Suppressor macrophage treated with lipopolysaccharide for 1 hour (primary cell): Measurements from ENCODE around the gene TPCN2.
A peak's percentile ranks its signal among the peaks of the same experiment; 100 is the strongest.

Experiments
- DNase-seq, 3 donors: peaks; one replicate each; pipeline ENCODE4 v3.0.0-alpha.2; 2020 to 2022

Gene TPCN2

DNA sequence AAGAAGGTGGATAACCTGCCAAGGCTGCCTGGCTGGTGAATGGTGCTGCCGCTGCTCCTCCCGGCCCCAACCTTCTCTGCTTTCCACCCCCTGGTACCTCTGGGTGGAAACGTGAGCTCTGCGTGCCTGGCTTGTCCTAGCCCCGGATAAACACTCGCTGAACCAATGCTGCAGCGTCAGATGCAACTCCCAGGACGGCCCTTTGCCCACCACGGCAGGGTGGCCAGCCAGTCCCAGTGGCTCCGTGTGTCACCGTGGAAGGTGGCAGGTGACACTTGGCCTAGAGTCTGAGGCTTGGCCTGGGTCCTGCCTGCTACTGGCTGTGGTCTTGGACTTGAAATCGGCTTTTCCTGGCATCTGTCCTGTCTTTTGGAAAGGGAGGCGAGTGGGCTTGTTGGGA, 47.7 kb downstream of the TPCN2 start:
- DNase-seq, result no peak

DNA sequence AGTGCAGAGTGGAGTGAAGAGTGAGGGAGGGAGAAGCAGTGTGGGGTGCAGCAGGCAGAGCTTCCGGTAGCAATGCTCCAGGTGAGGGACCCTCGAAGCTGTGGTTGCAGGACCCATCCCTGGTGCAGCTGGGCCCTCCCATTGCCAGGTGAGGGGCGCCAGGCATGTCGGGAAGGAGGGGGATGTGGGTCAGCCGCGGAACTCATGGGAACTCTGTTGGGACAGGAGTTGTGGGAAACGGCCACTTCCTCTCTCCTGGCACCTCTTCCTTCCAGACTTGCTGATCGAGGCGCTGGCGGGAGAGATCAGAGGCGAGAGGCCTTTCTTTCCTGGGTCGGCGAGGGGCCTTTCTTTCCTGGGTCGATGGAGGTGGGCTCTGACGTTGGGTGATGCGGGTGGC, 48.5 kb downstream of the TPCN2 start:
- no peak for DNase-seq

DNA sequence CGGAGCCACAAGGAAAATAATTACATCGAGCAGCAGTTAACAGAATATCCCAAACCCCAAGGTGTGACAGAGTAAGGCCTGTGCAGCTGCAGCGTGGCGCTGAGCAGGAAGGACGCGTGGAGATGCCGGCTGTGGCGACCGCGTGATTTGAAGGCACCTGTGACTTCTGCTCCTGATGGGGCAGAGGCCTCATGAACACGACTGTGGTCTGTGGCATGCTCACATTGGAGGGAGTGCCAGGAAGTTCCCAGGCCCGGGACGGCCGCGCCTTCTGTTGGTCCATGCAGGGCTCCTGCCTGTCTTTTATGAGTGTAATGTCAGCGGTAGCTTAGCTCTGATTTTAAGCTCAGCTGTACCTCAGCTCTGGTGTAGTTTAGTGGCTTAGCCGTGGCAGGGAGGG, 50.4 kb downstream of the TPCN2 start:
- no peak for DNase-seq

DNA sequence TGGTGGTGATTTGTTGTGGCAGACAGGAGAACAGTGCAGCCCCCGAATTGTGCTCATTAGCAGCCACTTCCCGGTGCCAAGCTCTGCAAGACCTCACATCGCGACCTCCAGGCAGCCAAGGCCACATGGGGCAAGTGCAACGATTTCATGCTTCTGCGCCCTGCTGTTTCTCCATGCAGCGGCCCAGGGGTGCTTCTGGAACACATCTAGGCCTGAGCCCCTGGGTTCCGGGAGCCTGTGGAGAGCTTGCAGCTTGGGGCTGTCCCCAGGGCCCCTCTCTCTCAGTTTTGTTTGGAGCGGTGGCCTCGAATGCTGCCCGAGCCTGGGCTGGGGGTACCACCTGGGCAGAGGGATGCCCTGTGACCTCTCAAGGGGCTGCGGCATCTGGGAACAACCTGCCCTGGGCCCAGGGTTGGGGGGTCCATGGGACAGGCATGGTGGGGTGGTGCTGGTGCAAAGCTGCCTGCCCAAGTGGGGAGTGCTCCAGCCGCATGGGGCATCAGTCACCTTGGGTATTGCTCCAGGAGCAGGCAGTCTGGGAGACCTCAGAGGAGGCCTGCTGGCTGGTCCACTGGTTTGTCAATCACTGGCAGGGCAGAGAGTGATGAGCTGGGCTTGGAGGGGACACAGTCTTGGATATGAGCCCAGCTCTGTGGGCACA, 51.9 kb downstream of the TPCN2 start:
- no peak for DNase-seq

DNA sequence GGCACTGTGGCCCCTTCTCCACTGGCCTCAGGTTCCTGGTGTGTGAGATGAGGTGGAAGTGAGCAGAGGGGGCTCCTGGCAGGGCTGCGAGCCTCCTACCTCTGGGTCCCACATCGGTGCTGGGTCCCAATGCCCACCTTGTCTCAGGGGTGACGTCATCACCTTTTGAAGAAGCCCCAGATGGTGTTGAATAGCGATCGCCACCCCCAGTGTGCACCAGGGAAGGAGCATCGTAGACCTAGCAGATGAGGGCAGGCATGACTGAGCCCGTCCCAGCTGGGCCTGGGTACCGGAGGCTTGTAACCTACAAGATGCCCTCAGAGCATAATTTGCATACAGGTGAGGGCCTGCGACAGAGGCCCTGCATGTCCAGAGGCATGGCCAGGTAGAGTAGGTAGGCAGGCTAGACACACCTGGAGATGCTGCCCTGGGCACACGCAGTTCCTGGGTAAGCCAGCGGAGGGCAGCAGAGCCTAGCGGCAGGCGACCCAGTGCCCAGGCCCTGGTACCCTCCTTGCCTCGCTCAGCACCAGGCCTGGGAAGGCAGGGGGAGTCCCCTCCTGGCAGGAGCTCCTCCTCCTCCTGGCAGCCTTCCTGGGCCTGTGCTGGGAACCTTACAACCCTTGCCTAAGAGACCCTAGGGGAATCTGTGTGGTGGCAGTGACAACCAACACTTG, 52.5 kb downstream of the TPCN2 start:
- peak; percentile 77 to 88 (median 78) for DNase-seq

DNA sequence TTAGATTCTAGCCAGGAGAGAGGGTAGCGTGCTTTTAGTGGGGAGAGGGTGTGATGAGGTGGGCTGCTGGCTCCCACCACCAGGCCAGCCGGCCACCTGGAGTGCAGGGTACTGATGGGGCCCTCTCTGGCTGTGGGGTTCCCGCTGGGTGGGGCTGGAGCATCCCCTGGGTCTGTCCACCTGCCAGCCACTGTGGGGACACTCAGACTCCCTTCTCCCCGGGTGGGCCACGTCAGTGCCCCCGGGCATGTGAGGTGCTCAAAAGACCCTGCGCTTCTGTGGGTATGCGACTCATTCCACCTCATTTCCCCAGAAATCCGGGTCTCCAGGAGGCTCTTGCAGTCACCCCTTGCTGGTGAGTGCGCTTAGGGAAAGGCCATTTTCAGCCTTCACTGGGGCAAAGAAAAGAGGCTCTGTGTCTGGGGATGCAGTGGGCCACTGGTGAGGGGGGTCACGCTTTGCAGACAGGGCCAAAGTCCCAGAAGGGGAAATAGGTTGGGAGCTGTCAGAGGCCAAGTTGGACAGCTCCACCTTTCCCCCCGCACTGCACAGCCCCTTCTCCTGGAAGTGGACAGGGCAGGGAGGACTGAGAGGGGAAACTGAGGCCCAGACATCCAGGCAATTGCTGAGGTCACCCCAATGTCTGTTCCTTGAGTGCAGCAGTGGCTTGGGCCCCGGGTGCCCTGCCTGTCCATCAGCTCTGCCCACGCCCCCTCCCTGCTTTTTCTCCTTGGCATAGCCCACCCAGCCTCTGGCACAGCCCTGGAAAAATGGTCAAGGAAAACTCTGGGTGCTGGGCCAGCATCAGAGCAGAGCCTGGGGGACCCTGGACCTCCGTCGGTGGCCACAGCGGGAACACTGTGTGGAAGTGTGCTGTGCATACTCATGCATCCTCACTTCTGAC, 53.3 kb downstream of the TPCN2 start:
- no peak for DNase-seq

DNA sequence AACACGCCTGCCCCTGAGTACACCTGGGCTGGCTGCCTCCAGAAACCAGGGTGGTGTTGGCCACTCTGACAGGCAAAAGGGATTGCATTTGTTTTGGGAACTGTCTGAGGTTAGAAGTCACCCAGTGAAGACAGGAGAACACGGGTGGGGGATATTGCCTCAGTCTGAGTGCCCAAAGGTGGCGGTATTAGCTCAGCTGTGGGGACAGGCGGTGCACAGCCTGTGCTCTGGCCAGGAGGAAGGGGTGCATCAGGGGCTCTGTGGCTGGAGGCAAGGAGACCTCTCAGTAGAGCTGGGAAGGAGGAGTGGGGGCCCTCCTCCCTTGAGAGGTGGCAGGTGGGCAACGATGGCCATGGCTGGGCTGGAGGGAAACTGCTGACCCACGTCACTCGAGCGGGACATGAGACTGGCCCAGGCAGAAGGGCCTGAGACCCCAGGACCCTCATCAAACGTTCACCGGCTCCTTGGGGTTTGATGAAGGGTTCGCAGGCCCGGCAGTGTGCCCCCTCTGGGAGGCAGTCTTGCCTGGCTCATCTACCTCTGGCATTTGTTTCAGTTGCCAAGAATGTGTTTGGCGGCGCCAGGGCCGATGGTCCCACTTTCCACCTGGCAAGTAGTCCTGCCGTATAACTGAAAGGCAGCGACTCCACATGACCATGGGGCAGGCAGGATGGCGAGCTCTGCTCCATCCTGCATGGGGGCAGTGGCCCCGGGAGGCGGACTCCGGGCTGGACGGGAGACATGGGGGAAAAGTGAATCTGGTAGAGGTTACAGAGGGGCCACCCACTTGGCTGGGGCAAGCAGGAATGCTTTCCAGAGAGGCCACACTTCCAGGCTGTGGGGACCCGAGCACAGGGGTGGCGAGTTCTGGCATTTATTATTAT, 54.2 kb downstream of the TPCN2 start:
- no peak for DNase-seq

DNA sequence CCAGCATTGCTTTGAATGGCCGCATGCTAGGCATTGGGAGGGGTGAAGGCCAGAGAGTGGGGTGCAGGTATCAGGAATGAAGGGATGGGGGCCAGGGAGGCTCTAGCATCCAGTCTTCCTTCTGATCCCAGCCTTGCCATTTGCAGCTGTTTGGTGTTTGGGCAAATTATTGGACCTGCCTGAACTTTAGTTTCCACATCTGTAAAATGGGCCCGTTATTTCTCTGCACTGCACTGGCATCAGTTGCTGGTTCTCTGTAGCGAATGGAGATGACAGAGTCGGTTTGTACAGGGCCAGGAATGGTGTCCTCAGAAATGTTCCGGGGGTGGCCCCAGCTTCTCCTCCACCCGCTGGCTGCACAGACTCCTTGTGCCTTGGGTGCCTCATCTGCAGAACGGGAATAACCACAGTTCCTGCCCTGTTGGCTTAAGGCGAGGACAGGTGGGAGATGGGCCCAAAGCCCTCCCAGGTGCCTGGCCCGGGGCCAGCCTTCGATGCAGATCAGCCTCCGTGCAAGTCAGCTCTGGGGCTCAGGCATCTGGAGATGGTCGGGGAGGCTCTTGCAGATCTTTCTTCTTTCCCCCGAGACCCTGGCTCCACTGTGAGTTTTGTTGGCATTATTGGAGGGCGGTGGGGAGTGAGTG, 55.6 kb downstream of the TPCN2 start:
- DNase-seq, result no peak

DNA sequence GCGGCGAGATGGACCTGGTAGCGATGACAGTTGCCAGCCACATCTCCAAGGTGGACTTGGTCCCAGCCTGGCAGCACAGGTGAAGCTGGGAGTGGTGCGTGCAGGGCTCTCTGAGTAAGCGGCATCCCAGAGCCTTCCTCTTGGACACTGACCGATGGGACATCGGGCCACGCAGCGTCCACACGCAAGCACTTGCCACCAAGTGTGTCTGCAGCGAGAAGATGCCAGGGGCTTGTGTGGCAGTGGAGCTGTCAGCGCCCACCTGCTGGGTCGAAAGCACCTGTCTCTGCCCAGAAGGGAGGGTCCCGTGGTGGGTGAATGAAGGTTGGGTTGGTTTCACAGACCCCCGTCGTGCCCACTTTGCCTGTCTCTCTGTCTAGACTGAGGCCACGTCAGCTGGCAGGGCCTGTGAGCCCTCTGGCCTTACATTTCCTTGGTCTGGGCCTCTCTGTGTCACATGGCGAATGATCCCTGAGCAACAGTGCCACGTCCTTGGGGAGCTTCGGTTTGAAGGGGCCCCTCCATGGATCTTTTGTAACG, 56.2 kb downstream of the TPCN2 start:
- no peak for DNase-seq

DNA sequence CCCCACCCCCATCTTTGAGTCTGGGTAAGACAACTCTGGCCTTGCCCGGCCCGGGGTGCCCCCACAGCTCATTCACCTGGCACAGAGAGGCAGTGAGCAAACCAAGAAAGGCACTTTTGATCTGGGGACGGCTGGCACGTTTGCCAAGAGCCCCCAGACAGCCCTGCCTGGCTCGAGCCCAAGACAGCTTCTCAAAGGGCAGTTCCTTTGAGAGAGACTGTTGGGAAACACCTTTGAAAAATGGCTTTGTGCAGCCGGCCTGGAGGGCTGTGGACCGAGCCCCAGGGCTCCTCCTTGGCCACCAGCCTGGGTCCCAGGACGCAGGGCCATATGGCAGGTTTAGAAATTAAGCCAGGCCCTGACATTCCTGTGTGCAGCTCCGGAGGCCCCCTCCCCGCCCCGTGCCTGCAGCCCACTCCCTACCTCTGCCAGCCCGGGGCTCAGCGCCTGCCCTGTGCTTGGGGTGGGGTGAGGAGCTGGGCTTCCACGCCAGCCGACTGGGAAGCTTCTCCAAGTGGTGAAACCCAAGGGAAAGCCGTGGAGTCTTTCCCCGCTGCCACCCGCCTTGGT, 56.8 kb downstream of the TPCN2 start:
- DNase-seq, result no peak

DNA sequence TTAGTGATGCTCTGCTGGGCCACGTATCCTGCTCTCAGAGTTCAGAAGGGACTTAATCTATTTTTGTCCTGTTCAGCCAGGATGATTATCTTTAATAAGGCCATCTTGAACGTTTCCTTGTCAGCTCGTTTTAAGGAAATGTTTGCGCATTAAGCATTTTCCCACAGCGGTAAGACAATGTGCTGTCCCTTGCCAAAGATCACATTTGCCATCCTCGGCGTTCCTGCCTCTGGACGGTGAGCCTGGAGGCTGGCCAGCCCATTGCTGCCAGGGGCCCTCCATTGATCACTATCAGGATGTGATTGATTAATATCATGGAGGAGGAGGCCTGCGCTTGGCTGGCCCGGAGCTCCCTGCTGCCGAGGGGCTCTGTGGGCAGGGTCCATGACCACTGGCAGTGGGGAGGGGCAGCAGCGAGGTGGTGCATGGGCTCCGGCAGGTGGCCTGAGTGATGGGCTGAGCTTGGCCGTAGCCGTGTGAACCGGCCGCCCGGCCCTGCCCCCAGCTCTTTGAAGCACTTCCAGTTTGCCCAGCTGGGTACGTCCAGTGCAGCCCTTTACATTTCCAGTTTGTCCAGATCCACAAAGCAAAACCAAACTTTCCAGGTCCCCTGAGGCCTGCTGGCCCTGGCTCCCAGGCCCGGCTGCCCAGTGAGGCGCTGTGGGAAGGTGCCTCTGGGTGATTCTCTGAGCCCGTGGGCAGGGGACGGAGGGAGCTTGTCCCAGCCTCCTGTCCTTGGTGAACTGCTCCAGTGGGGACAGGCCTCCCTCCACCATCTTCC, 57.5 kb downstream of the TPCN2 start:
- DNase-seq, result no peak

DNA sequence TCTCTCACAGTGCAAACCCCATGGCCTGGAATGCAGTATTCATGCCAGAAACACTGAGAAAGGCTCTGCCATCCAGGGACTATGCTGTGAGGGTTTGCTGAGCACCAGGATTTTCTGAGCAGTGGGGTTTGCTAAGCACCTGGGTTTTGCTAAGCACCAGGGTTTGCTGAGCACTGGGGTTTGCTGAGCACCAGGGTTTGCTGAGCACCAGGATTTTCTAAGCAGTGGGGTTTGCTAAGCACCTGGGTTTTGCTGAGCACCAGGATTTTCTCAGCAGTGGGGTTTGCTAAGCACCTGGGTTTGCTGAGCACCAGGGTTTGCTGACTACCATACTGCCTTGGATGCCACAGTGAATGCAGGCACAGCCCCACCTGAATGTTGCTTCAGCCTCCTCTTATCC, 58.7 kb downstream of the TPCN2 start:
- DNase-seq, result no peak

DNA sequence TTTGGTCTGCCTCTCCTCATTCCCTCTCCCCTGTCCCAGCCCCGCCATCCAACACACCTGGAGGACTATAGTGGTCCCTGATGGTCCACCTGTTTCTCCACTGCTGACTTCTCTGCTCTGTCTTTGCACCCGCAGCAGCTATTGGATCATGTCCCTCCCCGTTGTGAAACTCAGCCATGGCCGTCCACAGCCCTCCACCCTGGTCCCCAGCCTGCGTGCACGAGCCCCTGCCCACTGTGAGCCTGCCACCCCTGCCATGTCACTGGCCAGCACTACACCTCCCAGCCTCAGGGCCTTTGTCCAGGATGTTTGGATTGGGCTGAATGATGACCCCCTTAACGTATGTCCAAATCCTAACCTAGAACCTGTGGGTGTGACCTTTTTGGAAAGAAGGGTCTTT, 59.3 kb downstream of the TPCN2 start:
- no peak for DNase-seq

DNA sequence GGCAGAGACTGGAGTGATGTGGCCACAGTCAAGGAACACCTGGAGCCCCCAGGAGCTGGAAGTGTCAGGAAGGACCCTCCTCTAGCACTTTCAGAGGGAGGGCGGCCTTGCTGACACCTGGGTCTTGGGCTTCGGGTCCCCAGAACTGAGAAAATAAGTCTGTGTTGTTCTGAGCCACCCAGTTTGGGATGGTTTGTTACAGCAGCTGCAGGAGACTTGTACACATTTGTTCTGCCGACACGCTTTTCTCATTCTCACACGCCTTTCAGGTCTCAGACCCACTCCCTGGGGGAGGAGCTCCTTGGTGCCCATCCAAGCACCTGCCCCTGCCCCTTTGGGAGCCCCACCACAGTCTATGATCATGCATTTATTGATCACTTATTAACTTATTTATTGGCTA, 59.8 kb downstream of the TPCN2 start:
- DNase-seq, result no peak

DNA sequence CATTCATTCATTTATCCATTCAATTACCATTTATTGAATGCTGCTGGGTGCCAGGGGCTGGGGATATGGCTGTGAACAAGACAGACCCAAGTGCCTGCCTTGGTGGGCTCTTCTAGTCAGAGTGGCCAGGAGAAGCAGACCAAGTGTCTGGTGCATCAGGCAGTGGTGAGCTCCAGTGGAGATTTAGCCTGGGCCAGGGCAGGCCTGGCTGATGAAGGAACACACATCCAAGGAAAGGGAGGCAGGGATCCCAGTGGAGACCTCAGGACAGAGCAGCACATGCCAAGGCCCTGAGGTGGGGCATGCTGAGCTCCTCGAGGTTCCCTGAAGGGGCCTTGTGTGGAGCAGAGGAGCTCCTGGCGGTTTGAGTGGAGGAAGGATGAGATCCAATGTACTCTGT, 60.4 kb downstream of the TPCN2 start:
- no peak for DNase-seq

DNA sequence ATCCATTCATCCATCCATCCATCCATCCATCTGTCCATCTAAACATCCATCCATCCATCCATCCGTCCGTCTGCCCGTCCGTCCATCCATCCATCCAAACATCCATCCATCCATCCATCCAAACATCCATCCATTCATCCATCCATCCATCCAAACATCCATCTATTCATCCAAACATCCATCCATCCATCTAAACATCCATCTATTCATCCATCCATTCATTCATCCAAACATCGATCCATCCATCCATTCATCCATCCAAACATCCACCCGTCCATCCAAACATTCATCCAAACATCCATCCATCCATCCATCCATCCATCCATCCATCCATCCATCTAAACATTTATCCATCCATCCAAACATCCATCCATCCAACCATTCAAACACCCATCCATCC, 61.7 kb downstream of the TPCN2 start:
- no peak for DNase-seq

DNA sequence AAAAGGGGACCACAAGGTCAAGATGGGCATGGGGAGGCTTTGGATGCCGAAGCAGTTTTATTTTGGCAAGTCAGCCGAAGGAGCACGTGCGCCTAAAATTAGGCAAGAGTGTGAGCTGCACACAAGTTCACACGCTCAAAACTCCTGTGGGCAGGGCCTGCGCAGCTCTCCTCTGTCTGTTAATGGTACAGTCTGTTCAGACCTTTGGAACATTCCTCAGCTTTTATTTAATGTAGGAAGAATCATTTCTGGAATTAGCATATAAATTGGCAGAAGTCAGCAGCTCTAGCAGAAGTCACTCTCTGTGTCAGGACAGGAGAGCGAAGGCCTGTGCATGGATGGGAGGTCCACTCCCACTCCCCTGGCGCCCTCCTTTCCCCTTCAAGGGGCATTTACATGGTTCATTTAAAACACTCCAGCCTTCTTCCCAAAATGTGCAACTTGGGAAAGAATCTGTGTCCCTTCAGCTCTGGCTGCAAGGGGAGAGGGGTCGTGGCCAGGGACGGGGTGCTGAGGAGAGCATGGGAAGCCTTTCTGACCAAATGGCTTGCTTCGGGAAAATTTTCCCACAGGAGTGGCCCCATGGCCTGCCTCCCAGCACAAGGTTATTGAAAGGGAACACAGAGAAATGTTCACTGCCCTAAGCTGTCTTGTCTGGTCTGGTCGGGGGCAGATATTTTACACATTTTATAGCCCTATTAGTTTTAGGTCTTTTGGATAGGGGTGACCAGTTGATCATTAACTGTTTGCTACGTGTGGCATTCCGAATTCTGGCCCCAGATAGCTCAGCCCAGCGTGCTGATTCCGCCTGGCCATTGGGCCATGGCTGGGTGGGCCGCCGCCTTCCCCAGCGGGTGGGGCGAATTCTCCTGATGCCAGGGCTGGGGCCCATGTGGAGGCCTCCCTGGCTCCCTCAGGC, 63.2 kb downstream of the TPCN2 start:
- DNase-seq, result no peak

DNA sequence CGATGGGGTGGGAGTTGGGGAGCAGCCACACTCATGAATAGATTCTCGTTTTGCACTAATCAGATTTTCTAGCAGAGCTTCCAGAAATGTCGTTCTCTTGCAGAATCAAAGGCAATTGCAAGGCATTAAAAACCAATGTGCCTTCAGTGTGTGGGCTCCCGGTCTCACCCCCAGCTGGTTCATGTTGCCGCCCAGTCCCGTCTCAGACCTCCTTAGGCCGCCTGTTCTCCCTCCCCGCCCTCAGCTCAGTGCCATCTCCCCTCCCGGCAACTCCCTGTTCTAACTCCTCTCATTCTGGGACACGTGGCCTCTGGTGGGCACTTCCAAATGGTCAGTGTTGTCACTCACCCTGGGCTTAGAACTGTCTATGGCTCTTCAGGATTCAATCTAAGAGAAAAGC, 64.5 kb downstream of the TPCN2 start:
- no peak for DNase-seq

DNA sequence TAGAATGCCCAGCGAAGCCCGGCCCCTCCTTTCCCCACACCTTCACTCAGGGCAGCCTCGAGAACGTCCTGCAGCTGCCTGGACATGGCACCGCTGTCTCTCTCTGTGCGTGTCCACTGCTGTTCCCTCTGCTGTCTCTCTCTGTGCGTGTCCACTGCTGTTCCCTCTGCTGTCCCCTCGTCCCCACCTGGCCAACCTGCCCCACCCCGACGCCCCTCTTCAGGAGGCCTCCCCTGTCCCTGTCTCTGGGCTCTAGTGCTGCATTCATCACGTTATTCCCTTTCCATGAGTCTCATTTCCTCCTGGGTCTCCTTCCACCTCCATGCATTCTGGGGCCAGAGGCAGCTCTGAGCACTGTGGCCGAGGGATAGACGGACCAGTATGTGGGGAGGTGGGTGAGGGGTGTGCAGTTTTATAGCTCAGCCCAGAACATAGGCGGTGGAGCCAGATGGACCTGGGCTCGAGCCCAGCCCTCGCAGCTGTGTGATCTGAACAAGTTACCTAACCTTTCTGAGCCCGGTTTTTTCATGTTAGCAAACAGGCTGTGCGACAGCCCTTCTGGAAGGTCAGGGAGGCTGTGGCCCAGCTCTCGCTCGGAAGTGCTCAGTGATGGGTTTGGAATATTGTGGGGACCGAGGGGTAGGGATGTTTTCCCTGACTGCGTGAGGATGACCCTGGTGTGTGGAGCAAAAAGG, 65.1 kb downstream of the TPCN2 start:
- no peak for DNase-seq
